ENCODE results near the gene MAPK12. TPM values are rescaled to one million over a fixed set of nuclear protein-coding genes. Genes with fewer than 3 reads are reported as not detected.
"Not testable (repeated sequence)": the region's sequence is repeated elsewhere in the genome, so short reads cannot be mapped to it uniquely, and the experiment has no call there.

Gene MAPK12
- total RNA-seq, 1 donor from 2014 or later = 74.8 TPM

DNA sequence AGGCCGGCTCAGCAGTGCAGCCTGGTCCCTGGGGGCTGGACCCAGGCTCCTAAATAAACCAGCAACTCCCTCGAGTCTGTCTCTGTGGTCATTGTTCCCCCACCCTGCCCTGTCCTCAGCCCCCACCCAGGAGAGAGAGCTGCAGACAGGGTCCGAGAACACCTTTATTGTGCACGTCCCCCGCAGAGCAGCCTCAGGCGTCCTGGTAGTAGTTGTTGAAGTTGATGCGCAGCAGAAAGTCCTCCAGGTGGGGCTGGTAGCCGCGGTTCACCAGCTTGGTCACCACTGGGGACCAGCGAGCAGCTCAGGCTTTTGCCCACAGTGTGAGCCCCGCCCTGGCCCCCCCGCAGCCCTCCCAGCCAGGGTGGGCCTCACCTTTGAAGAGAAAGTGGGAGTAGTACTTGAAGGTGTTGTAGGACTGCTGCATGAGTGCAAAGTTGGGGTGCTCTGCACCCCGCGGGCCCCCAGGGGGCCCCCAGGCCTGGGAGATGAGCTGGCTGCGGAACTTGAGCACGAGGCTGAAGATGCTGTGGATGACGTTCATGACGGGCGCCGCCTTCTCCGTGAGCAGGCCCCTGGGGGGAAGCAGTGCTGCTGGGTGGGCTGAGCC lies 43.8 kb downstream of the MAPK12 start:
- DNase-seq (ENCODE audit: extremely low read depth, low read depth, low spot score) = no peak

DNA sequence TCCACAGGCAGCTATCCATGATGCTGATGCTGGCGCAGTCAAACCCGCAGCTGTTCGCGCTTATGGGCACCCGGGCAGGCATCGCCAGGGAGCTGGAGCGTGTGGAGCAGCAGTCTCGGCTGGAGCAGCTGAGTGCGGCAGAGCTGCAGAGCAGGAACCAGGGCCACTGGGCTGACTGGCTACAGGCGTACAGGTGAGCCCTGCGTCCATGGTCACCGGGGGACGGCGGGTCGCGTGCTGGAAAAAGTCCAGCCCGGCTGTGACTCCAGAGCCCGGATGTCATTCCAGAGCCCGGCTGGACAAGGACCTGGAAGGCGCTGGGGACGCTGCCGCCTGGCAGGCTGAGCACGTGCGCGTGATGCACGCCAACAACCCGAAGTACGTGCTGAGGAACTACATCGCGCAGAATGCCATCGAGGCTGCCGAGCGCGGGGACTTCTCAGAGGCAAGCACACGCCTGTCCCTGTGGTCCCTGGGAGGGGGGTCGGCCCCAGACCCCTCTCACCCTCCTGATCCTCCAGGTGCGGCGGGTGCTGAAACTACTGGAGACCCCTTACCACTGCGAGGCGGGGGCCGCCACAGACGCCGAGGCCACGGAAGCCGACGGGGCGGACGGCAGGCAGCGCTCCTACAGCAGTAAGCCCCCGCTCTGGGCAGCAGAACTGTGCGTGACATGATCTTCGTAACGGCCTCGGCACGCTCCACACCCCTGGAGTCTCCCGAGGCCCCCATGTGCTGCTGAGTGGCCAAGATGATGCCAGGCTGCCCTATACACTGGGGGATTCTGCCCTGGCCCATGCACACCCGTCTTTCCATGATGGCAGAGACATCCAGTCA lies 44.6 kb downstream of the MAPK12 start:
- DNase-seq (ENCODE audit: extremely low read depth, low read depth, low spot score) = no peak

DNA sequence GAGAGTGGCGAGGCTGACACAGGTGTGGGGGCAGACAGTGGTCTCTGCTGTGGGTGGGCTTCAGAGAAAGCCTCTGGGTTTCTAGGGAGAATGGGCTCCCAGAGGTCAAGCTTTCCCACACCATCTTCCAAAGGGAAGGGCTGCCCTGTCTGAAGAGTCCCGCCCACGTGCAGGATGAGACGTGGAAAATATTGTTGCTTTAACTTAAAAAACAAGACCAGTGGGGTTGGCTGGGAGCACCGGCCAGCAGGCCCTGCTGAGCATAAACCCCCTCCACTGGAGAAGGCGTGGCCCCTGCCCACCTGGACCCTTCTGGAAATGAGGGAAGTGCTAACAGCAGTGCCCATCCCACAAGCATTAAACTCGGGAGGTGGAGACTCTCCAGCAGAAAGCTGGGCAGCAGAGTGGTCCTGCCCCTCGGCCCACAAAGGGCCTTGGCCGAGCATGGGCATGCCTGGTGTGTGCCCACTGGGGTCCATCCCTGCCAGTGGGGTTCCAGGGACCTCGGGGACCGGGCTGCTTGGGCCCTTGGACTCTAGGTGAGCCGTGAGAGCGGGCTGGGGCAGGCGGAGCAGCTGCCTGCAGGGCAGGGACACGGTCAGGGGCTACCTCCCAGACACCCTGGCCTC lies 45.3 kb downstream of the MAPK12 start:
- no peak for DNase-seq (ENCODE audit: extremely low read depth, low read depth, low spot score)

DNA sequence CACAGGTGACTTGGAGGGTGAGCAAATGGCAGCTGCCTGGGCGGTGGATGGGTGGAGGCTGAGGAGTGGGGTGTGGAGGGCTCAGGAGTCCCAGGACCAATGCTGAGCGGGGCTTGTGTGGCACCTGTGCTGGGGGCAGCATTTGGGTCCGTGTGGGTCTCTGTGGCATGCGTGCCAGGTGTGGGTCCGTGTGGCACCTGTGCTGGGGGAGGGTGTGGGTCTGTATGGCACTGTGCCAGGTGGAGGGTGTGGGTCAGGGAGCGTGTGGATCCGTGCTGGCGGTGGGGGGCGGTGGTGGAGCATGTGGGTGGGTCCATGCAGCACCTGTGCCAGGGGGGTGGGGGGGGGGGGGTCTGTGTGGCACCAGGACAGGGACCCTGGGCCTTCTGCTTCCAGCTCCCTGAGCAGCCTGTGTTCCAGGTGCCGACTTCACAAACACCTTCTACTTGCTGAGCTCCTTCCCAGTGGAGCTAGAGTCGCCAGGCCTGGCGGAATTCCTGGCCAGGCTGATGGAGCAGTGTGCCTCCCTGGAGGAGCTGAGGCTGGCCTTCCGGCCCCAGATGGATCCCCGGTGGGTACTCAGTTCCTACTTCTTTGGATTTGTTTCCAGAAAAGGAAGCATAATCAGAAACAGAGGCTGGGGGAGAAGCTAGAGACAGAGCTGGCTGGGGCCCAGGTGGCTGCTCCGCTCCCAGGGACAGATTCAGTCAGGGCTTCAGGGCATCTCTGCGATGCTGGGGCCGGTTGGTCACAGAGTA lies 46.0 kb downstream of the MAPK12 start:
- no peak for DNase-seq (ENCODE audit: extremely low read depth, low read depth, low spot score)

DNA sequence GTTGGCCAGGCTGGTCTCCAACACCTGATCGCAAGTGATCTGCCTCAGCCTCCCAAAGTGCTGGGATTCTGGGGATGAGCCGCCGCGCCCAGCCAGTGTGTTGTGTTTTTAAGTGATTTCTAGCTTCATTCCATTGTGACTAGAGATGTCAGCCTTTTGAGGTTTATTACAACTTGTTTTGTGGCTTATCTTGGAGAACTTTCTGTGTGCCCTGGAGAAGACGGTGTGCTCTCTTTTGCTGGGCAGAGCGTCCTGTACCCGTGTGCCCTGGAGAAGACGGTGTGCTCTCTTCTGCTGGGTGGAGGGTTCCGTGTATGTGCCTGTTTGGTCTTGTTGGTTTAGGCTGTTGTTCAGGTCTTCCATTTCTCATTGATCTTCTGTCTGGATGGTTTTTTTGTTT lies 48.2 kb downstream of the MAPK12 start:
- DNase-seq (ENCODE audit: extremely low read depth, low read depth, low spot score) = no peak

DNA sequence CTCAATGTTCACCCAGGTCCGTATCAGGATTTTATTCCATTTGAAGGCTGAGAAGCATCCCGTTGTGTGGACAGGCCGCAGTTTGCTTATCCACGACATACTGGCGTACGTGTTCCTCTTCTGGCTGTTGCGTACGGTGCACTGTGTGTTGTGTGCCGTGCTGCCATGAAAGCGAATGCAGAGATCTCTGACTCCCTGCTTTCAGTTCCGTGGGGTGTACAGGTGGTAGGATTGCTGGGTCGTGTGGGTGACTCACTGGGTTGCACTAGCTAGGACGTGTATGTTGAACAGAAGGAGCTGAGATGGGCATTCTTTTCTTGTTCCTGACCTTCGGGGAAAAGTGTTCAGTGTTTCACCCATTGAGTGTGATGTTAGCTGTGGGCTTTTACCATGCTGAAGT lies 50.3 kb downstream of the MAPK12 start:
- DNase-seq (ENCODE audit: extremely low read depth, low read depth, low spot score) = no peak

DNA sequence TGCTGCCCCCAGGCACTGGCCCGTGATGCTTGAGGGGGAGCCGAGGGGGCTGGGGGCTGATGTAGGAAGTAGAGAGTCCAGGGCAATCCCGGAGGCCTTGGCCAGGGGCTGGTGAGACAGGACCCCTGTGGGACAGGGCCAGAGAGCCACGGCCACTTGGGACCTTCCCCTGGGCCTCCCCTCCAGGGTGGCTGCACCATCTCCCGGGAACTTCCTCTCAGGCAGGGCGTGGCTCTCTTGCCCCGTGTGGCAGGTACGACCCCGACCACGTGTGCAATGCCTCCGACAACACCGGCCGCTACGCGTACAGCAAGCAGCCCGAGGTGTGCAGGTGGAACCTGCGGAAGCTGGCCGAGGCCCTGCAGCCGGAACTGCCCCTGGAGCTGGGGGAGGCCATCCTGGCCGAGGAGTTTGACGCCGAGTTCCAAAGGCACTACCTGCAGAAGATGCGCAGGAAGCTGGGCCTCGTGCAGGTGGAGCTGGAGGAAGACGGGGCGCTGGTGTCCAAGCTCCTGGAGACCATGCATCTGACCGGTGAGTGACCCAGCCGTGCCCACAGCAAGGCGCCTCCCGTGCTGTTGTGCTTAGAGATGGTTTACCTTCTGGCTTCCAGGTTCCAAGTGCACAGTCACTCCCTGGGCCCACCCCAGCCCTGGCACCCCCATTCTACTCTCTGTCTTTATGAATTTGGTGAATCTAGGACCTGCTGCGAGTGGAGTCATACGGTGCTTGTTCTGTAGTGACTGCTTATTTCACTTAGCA lies 50.9 kb downstream of the MAPK12 start:
- no peak for DNase-seq (ENCODE audit: extremely low read depth, low read depth, low spot score)

DNA sequence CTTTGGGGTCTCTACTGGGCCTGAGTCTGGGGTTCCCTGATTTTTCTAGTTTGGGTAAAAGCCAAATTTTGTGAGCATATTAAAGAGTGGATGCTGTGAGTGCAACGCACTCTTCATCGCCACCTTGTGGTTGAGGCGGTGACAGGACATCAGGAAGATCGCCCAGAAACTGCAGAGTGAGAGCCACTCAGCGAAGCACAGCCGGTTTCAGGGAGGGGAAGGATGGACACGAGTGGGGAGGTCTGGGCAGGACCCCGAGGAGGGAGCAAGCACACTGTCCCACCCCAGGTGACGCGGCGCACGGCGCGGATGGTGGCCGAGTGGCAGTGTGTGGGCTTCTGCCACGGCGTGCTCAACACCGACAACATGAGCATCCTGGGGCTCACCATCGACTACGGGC lies 51.6 kb downstream of the MAPK12 start:
- no peak for DNase-seq (ENCODE audit: extremely low read depth, low read depth, low spot score)

DNA sequence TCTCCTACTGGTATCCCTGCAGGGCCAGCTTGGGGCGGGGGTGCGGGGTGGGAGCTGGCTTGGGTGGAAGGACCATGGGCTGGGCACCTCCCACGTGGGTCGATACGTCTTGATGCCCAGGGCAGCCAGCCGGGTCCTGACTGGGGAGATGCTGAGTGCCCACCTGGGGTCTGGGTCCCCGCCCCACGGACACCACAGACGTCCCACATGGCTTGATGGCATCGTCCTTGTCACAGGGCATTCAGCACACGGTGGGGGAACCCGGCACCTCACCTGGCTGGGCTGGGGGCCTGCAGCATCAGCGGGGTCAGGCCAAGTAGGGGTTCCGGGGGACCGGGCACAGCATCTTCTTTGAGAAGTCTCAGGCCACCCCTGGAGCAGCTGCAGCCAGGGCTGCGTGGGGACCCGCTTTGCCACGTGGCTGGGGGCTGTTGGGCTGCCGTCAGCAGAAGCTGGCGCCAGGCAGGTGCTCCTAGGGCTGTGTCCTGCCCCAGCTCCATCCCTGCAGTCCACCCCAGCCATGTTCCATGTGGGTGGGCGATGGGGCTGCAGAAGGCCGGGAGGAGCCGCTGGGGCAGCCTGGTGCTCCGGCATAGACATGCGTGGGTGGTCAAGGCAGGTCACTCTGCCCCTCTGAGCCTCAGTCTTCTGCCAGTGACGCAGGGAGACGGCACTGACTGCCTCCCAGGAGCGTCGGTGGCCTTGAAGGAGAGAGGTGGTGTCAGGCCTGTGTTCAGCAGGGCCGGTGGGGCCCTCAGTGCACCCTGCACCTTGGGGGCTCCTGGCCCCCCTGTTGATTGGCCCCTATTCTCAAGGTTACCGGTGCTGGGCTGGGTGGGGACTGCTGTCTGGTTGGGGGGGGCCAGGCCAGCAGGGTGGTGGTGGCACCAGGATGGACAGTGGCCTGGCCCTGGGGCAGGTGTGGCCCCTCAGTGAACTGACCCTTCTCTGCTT lies 52.3 kb downstream of the MAPK12 start:
- no peak for DNase-seq (ENCODE audit: extremely low read depth, low read depth, low spot score)

DNA sequence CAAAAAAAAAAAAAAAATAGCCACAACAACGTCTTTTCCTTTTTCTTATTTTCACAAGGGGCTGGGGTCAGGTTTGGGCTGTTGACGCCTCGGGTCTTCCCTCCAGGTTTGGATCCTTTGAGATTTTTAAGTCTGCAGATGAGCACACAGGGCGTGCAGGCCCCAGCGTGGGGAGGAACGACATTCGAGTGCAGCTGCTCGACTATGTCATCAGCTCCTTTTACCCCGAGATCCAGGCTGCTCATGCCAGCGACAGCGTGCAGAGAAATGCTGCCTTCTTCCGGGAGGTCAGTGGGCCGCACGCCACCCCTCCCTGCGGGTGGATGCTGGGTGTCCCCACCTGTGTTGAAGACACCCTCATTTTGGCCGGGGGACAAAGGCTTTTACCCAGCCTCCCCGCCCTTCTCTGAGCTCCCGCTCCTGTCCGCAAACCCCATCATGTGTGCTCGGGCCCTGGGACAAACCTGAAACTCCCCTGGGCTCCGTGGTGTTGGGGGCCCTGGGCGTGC lies 53.0 kb downstream of the MAPK12 start:
- no peak for DNase-seq (ENCODE audit: extremely low read depth, low read depth, low spot score)

DNA sequence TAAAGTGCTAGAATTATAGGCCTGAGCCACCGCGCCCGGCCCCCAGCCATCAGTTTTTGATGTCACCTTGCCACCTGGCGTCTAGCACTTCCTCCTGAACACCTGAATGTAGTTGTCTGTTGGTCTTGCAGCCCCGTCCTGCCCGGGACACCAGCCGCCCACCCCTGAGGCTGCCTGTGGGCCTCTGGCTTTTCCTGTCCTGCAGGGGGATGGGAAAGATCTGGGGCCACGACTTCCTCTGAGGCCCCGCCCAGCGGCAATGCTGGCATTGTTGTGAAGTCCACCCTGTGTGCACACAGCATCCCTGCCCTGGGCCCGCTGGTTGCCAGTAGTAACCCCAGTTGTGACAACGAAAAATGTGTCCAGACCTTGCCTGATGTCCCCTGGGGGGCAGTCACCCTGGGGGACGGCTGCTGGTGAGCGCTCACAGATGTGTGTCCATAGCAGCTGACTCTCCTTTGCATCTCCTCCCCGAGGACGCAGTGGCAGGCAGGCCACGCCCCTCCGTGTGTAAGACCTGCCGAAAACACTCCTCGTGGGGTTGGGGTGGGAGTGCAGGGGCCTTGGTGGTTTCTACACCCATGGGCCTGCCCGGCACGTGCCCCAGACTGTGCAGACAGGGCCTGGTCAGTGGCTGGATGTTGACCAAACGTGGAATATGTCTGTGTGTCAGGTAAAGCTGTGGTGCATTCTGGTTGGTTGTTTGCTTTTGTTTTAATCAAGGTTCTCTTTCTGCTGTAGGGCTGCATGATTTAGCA lies 53.9 kb downstream of the MAPK12 start:
- DNase-seq (ENCODE audit: extremely low read depth, low read depth, low spot score) = no peak

DNA sequence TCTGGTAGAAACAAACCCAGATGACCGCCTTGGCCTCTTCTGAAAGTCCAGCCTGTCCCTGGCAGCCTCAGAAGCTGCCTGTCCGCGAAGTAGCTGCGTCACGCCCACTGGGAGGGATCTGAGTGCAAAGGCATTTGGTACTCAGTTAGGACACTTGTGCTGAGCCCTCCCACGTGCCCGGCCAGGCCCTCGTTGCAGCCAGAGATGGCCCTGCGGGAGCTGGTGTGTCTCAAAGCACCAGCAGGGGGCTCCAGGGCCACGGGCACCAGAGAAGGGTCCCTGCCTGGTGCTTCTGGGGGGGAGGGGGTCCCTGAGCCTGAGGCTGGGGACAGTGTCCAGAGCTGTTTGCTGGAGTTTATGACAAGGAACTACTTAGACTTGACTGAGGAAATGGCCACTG lies 54.9 kb downstream of the MAPK12 start:
- DNase-seq (ENCODE audit: extremely low read depth, low read depth, low spot score) = no peak

DNA sequence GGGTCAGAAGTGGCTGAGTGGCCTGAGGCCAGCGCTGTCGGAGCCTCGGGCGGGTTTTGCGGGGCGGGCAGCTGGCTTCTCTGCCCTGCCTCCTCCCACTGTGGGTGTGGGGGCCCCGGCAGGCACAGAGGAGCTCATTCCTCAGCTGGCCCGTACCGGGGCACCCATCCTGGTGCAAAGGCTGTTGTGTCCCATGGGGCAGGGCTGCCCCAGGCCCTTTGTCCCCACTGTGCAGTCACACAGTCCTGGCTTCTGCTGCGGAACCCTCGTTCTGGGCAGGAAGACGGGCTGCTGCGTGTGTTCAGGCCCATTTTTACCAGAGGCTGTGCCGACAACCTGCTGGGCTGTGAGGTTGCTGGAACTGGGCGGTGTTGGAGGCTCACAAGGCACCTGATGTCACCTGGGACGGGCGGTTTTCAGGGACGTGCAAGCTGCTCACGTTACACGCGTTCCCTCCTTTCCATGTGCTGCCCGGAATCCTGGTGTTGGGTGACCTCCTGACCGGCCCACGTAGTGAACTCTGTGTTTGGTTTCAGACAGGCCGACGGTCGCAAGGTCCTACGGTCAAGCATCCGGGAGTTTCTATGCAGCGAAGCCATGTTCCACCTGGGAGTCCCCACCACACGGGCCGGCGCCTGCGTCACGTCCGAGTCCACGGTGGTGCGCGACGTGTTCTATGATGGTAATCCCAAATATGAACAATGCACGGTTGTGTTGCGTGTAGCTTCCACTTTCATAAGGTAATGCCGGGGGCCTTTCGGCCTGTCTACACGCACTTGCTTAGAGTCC lies 55.5 kb downstream of the MAPK12 start:
- no peak for DNase-seq (ENCODE audit: extremely low read depth, low read depth, low spot score)

DNA sequence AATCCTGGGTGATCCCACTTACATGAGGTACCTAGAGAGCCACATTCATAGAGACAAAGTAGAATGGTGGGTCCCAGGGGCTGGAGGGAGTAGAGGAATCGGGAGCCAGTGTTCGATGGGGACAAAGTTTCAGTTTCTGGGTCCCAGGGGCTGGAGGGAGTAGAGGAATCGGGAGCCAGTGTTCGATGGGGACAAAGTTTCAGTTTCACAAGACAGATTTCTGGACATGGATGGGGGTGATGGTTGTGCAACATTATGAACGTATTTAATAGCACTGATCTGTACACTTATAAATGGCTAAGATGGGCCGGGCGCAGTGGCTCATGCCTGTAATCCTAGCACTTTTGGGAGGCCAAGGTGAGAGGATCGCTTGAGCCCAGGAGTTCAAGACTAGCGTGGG lies 56.5 kb downstream of the MAPK12 start:
- not testable (repeated sequence) for DNase-seq (ENCODE audit: extremely low read depth, low read depth, low spot score)

DNA sequence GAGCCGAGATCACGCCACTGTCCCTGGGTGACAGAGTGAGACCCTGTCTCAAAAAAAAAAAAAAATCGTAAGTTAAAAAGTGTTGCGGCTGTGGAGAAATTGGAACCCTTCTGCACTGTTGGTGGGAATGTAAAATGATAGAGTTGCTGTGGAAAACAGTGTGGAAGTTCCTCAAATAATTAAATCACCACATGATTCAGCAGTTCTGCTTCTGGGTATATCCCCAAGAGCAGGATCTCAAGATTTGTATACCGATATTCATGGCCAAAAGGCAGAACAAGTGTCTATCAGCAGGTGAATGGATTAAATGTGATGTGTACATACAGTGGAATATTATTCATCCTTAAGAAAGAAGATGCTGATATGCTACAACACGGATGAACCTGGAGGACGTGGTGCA lies 56.9 kb downstream of the MAPK12 start:
- no peak for DNase-seq (ENCODE audit: extremely low read depth, low read depth, low spot score)

DNA sequence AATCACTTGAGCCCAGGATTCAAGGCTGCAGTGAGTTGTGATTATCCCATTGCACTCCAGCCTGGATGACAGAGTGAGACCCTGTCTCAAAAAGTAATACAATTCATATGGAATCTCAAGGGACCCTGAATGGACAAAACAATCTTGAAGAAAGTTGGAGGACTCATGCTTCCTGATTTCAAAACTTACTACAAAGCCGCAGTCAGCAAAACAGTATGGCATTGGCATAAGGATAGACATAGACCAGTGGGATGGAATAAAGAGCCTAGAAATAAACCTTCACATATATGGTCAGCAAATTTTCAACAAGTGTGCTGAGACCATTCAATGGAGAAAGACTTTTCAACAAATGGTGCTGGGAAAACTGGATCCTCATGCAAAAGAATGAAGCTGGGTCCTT lies 58.2 kb downstream of the MAPK12 start:
- no peak for DNase-seq (ENCODE audit: extremely low read depth, low read depth, low spot score)
